ENCODE results near the gene TBX2. TPM values are rescaled to one million over a fixed set of nuclear protein-coding genes. Genes with fewer than 3 reads are reported as not detected.
"Not testable (repeated sequence)": the region's sequence is repeated elsewhere in the genome, so short reads cannot be mapped to it uniquely, and the experiment has no call there.

The TBX2 gene
- polyA plus RNA-seq, 3 donors from 2014 or later: not detected

DNA sequence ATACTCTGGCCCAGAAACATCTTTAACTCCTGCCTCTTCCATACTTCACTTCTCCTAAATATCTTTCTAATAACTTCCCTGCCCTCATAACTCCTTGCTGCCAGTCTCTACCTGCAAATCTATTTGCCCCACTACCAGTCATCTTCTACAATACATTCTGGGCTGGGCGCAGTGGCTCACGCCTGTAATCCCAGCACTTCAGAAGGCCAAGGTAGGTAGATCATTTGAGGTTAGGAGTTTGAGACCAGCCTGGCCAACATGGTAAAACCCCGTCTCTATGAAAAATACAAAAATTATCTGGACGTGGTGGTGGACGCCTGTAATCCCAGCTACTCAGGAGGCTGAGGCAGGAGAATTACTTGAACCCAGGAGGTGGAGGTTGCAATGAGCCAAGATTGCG, 41.9 kb downstream of the TBX2 start:
- not testable (repeated sequence) for H3K27ac Mint-ChIP-seq, DNase-seq

DNA sequence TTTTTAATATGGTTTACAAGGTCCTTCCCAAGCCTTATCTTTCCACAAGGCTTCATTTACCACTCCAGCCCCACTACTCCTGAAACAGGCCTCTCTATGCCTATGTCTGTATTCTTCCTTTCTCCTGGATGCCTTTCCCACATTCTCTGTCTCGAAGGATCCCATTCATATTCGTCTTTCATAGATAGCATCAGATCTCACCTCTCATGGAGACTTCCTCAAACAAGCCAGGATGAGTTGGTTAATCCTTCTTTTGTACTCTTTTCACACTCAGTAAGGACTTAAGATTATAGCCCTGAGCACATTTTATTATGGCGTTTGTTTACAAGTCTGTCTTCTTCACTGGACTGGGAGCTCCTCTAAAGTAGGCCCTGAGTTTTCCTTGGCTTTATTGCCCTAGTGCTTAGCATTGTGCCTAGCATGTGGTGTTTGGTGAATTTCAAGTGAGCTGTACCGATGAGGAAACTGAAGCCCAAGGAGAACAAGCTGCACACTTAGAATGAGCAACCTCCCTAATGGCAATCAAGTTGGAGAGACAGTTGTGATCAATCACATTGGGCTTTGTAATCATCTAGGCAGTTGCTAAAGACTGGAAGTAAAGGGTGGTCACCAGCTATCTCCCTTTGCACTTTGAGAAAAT, 42.6 kb downstream of the TBX2 start:
- Mint-ChIP-seq H3K36me3 (peaks cover 2 to 4% (median 4%) of the 10 kb centered on the region in 3 donors), H3K27ac (no peak overlapping the region), H3K27me3 (ENCODE audit: low read depth in 3 of 3) (peaks cover 7 to 21% (median 8%) of the 10 kb centered on the region in 3 donors), H3K4me1 (no peaks in the 10 kb centered on the region), H3K4me3 (no peak overlapping the region), H3K9me3 (peaks cover 2 to 10% (median 8%) of the 10 kb centered on the region in 6 donors)
- no peak for DNase-seq

More for the DNA sequence above, 41.9 kb downstream of the TBX2 start:
- Mint-ChIP-seq H3K9me3 (peaks cover 4 to 16% (median 12%) of the 10 kb centered on the region in 6 donors), H3K27me3 (ENCODE audit: low read depth in 3 of 3) (peaks cover 8 to 21% (median 11%) of the 10 kb centered on the region in 3 donors)
- H3K36me3 Mint-ChIP-seq, H3K4me3 Mint-ChIP-seq, H3K4me1 Mint-ChIP-seq: not testable (repeated sequence)

DNA sequence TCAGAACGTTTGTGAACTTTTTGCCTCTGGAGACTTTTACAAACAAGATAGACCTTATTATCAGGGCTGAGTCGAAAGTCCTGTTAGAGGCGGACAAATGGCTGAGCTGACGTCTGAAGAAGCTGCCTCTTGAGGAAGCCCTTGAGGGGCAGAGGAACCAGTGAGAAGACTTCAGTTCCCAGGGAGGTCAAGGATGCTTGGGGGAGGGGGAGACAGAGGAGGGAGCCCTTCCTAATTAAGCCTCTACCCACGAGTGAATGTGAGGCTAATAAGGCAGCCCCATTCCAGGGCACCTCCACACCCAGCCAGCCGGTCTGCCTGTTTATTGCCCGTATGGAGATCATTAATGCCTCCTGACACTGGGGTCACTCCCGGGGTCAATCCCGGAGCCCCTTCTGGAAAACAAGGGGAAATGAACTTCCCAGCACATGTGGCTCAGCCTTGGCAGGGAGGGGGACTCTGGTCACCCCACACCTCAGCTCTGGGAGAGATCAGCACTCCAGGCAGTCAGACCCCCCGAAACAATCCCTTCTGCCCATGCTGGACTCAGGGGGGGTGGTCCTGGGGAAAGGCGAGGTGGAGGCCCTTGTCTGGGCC, 43.3 kb downstream of the TBX2 start:
- Mint-ChIP-seq H3K27ac (no peak overlapping the region), H3K9me3 (peaks cover 1 to 6% (median 2%) of the 10 kb centered on the region in 6 donors), H3K4me3 (no peak overlapping the region), H3K36me3 (no peaks in the 10 kb centered on the region), H3K4me1 (no peaks in the 10 kb centered on the region), H3K27me3 (ENCODE audit: low read depth in 3 of 3) (peaks cover 8 to 21% (median 9%) of the 10 kb centered on the region in 3 donors)
- DNase-seq: no peak

DNA sequence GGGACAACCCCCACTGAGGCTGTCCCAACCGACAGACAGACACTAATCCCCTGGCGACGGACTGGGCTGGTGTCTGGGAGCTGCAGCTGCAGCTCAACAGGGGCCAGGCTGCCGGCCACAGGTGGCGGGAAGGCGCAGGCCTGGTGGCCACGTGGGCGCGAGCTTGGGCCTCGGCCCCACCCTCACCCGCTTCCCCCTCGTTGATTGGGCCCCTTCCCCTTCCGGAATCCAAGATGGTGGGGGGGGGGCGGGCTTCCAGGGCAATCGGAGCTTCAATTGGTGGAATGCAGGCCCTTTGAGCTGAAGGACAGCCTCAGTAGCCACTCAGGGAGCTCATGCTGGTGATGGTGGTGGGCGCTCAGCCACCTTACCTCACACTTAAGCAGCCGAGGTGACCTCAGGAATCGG, 43.8 kb downstream of the TBX2 start:
- H3K9me3 Mint-ChIP-seq: peaks cover 0 to 6% (median 2%) of the 10 kb centered on the region in 6 donors
- no peak overlapping the region for H3K27ac Mint-ChIP-seq

DNA sequence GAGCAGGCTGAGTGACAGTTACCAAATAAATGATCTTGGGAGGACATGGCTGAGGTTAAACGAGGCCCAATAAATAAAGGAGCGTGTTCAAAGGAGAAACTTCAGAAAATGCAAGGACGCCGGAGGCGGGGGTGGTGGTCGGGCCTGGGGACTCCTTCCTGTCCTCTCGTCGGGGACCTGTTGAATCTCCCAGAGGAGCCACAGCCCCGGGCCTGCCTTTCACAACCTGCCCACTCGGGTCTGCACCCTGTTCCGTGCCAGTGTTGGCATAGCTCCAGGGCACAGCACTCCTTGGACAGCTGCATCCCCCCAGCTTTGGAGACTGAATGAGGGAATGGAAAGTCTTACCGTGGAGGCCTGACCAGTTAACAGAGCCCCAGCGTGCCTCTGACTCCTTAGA, 44.4 kb downstream of the TBX2 start:
- Mint-ChIP-seq H3K9me3 (peaks cover 0 to 3% (median 1%) of the 10 kb centered on the region in 6 donors), H3K27ac (no peak overlapping the region), H3K4me3 (no peak overlapping the region), H3K4me1 (no peaks in the 10 kb centered on the region), H3K27me3 (ENCODE audit: low read depth in 3 of 3) (peaks cover 6 to 18% (median 9%) of the 10 kb centered on the region in 3 donors), H3K36me3 (no peaks in the 10 kb centered on the region)
- no peak for DNase-seq

More for the DNA sequence above, 43.8 kb downstream of the TBX2 start:
- DNase-seq: no peak
- Mint-ChIP-seq H3K36me3 (no peaks in the 10 kb centered on the region), H3K4me1 (no peaks in the 10 kb centered on the region), H3K27me3 (ENCODE audit: low read depth in 3 of 3) (peaks cover 8 to 21% (median 9%) of the 10 kb centered on the region in 3 donors), H3K4me3 (no peak overlapping the region)

DNA sequence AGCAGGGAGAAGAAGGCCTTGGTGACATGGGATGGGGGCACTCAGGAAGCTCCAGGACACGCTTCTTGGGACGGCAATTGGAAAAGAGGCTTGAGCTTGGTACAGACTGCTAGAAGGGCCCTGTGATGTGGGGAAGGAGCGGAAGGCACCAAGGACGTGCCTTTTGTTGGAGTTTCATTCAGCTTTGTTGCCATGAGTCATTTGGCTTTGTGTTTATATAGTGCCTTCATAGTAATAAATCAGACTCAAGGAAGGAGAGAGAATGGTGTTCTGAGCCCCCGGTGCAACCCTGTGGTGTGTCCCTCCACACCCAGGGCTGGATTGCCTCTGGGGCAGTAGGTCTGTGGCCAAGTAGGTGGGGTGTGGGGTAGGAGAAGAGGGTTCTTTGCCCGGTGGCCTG, 45.2 kb downstream of the TBX2 start:
- Mint-ChIP-seq H3K27me3 (ENCODE audit: low read depth in 3 of 3) (peaks cover 6 to 16% (median 9%) of the 10 kb centered on the region in 3 donors), H3K36me3 (no peaks in the 10 kb centered on the region), H3K27ac (no peak overlapping the region), H3K4me3 (no peak overlapping the region), H3K4me1 (no peaks in the 10 kb centered on the region), H3K9me3 (peaks cover 0 to 3% (median 0%) of the 10 kb centered on the region in 6 donors)
- no peak for DNase-seq

DNA sequence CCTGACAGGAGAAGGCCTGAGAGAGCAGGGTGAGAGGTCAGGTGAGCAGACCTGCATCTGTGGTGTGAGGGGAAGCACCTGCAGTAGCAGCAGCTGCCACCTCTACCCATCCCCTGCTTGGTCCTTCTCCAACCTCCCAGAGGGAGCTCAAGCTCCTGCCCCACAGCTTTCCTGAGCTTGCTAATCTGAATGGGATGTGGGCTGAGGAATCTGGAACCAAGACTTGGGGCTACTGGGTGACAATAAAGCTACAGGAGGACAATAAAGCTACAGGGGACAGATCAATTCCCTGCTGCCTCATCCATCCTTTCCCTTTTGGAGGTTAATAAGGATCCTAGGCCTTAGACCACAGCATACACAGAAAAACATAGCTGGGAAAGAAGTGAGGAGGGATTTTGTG, 47.7 kb downstream of the TBX2 start:
- no peaks in the 10 kb centered on the region for H3K36me3 Mint-ChIP-seq
- H3K4me3 Mint-ChIP-seq: no peak overlapping the region
- H3K27me3 Mint-ChIP-seq (ENCODE audit: low read depth in 3 of 3): peaks cover 2 to 14% (median 14%) of the 10 kb centered on the region in 3 donors
- no peak for DNase-seq
- peaks cover 2 to 4% of the 10 kb centered on the region in 2 donors for H3K4me1 Mint-ChIP-seq
- H3K27ac Mint-ChIP-seq: no peak overlapping the region
- H3K9me3 Mint-ChIP-seq: no peaks in the 10 kb centered on the region

DNA sequence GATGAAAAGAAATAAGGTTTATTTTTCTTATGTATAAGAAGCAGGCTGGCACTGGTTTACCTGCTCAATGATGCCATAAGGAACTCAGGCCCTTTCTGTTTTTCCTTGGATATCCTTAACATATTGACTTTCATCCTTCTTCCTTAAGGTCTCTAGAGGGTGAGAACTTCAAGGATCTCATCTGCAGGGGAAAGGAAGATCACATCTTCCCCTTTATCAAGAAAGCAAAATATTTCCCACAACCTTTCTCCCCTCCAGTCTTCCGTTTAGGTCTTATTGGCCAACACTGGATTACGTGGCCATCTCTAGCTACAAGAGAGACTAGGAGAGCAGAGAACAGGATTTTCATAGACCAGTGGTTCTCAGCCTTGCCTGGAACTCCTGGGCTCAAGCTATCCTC, 48.4 kb downstream of the TBX2 start:
- H3K4me1 Mint-ChIP-seq: peaks cover 4 to 6% of the 10 kb centered on the region in 2 donors
- no peaks in the 10 kb centered on the region for H3K36me3 Mint-ChIP-seq
- no peak overlapping the region for H3K4me3 Mint-ChIP-seq
- H3K27me3 Mint-ChIP-seq (ENCODE audit: low read depth in 3 of 3): peaks cover 8 to 18% (median 14%) of the 10 kb centered on the region in 3 donors
- H3K27ac Mint-ChIP-seq: no peak overlapping the region
- no peaks in the 10 kb centered on the region for H3K9me3 Mint-ChIP-seq
- no peak for DNase-seq

DNA sequence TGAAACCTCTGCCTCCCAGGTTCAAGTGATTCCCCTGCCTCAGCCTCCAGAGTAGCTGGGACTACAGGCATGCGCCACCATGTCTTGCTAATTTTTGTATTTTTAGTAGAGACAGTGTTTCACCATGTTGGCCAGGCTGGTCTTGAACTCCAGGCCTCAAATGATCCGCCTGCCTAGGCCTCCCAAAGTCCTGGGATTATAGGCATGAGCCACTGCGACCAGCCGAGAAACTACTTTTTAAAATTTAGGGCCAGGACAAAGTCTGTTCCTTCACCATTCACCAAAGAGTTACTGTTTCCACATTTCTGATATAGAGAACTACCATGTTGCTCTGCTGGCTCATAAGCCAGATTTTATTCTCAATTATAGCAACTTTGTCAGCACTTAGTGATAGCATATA, 49.5 kb downstream of the TBX2 start:
- H3K4me3 Mint-ChIP-seq, H3K9me3 Mint-ChIP-seq, H3K27ac Mint-ChIP-seq, H3K36me3 Mint-ChIP-seq, DNase-seq: not testable (repeated sequence)
- Mint-ChIP-seq H3K27me3 (ENCODE audit: low read depth in 3 of 3) (peaks cover 14 to 26% (median 21%) of the 10 kb centered on the region in 3 donors), H3K4me1 (peaks cover 8 to 12% of the 10 kb centered on the region in 2 donors)

DNA sequence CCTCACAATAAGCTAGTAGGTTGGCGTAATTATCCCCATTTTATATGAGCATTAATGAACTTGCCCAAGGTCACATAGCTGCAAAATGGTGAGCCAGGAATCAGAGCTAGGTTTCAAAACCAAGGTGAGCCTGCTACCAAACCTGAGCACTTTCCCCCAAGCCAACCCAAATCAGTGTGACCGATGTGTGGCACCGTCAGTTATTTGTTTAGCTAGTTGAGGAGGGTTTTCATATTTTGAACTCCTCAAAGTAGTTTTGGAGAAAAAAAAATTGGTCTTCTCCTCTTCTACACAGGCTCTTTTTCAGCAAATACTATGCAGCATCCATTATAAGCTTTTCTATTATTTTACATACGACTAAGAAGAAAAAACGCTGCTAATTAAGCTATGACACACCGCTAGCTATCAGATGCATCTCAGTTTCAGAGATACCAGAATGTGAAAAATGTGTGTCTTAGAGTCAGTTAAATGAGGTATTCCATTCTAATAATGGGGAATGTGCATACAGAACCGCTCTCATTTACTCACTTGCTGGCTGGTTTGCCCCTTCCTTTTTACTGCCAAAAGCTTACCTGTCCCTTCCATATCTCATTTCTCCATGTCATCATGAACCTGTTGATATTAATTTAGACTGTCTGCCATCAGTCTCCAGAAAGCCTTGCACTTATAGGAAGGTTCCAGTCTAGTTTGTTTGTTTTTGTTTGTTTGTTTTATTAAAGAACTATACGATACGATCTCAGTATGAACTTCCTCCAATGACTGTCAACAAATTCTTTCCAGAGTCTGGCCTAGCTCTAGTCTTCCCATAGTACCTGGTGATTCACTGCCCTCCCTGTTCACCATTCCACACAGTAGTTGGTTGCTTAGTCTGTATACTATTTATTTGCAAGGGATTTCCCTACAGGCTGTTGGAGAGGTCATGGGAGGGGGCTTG, 50.3 kb downstream of the TBX2 start:
- no peaks in the 10 kb centered on the region for H3K9me3 Mint-ChIP-seq
- DNase-seq: no peak
- H3K4me1 Mint-ChIP-seq: peaks cover 9 to 15% of the 10 kb centered on the region in 2 donors
- no peak overlapping the region for H3K27ac Mint-ChIP-seq
- H3K36me3 Mint-ChIP-seq: peaks cover 0 to 6% (median 0%) of the 10 kb centered on the region in 3 donors
- H3K27me3 Mint-ChIP-seq (ENCODE audit: low read depth in 3 of 3): peaks cover 16 to 25% (median 18%) of the 10 kb centered on the region in 3 donors
- H3K4me3 Mint-ChIP-seq: no peak overlapping the region

DNA sequence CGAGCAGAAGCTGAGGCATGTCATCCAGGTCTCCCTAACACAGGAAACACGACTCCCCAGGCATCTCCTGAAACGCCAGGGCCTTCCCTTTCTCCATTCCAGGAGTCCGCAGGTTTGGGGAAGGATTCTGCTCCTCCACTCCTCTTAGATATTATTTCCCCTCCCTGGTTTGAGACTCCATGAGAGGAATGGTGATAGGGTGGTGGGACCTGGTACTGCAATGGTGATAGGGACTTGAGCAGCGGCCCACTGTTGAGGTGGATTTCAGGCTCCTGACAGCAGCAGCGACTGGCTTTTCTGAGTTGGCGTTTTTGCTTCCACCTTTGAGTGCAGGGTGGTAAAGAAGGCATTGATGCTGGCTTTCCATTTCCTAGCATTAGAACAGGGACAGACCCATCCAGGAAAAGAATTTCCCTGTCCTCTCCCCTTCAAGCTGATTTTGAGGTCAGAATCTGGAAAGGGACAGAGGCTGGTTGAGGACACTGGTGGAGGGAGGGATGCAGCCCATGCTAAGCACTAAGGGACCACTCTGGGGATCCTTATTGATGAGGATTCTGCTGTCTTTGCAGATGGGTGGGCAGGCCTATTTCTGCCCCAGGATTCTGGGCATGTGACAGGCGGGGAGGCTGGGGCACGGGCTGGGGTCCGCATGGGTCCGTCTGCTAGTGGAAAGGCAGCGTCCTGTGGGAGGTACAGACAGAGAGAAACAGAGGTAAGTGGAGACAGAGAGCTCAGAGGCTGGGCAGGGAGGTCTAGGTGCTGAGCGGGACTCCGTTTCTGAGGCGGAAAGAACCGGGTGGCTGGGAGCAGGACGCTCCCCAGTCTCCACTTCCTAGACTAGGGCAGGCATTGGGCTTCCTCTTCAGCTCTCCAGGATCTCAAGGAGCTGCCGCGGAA, 51.2 kb downstream of the TBX2 start:
- H3K9me3 Mint-ChIP-seq: no peaks in the 10 kb centered on the region
- DNase-seq: no peak
- H3K36me3 Mint-ChIP-seq: peaks cover 0 to 6% (median 0%) of the 10 kb centered on the region in 3 donors
- peaks cover 9 to 15% of the 10 kb centered on the region in 2 donors for H3K4me1 Mint-ChIP-seq
- H3K27ac Mint-ChIP-seq: no peak overlapping the region
- peaks cover 20 to 28% (median 20%) of the 10 kb centered on the region in 3 donors for H3K27me3 Mint-ChIP-seq (ENCODE audit: low read depth in 3 of 3)
- peak overlapping the region in 3 of 5 donors; percentile 9 to 67 (median 36) for H3K4me3 Mint-ChIP-seq

DNA sequence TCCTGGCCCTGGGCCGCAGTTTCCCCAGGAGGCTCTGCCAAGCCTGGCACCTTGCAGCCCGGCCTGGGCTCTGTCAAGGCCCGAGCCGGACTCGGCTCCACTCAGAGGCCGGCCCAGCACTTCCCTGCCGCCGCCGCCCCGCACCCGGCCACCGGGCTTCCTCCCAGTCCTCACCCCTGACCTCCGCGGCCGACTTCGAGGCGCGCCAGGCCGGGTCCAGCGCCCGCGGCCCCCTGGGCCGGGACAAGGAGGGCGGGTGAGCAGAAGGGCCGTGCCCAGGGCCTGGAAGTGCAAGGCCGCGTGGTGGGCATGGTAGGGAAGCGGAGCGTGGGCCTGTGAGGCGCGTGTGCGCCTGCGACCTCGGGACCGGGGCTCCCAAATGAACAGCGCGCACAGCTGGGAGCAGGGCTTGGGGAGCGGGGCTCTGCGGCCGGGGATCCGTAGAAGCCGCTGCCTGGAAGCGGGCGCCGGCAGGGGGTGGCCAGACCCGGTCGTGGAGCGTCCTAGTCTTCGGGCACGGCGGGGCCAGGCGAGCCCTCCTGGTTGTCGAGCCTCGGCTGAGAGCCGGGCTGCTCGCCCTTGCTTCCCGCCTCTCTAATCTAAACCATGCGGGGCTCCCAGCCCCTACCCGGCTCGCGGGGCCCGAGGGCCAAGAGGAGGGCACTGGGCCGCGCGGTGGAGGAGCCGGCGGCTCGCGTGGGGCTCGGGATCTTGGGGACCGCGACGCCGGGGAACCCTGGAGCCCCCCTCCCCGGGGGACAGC, 52.1 kb downstream of the TBX2 start:
- H3K9me3 Mint-ChIP-seq: no peaks in the 10 kb centered on the region
- peaks cover 9 to 15% of the 10 kb centered on the region in 2 donors for H3K4me1 Mint-ChIP-seq
- peaks cover 17 to 28% (median 20%) of the 10 kb centered on the region in 3 donors for H3K27me3 Mint-ChIP-seq (ENCODE audit: low read depth in 3 of 3)
- no peak overlapping the region for H3K4me3 Mint-ChIP-seq
- no peak for DNase-seq
- no peak overlapping the region for H3K27ac Mint-ChIP-seq
- peaks cover 0 to 6% (median 0%) of the 10 kb centered on the region in 3 donors for H3K36me3 Mint-ChIP-seq
